GM12892 (cell line): ENCODE measurements around the gene DIP2B.
"Not testable (repeated sequence)": the region's sequence is repeated elsewhere in the genome, so short reads cannot be mapped to it uniquely, and the experiment has no call there.

Experiments used
- DNase-seq: peaks from one replicate; pipeline ENCODE4 v3.0.0; 2011; ENCODE audit not compliant: insufficient read length
- FAIRE-seq: peaks from 2 replicates; lab custom pipeline; 2011; peaks lifted over from hg19 to GRCh38; lab: Jason Lieb, UNC
- POLR2A ChIP-seq: IDR thresholded peaks from 2 replicates; pipeline ENCODE4 v1.6.1; 2011; ENCODE audit warnings: low read depth, low read length, control low read depth
- POLR2AphosphoS5 ChIP-seq: IDR thresholded peaks from 2 replicates; pipeline ENCODE4 v1.6.1; 2011; ENCODE audit warnings: low read depth, low read length, control low read depth
- TAF1 ChIP-seq: IDR thresholded peaks from 2 replicates; pipeline ENCODE4 v1.6.1; 2011; ENCODE audit warnings: low read depth, mild to moderate bottlenecking, control low read depth, low read length, borderline replicate concordance

Gene DIP2B

GRCh38 chr12:50659690-50660424 is 155.1 kb downstream of the DIP2B start:
- FAIRE-seq = no peak
- no peak for TF ChIP-seq TAF1
- TF ChIP-seq POLR2A = no peak
- no peak for TF ChIP-seq POLR2AphosphoS5
- DNase-seq = no peak

GRCh38 chr12:50660425-50660822 is 155.6 kb downstream of the DIP2B start:
- TF ChIP-seq POLR2A (no peak), POLR2AphosphoS5 (no peak), TAF1 (no peak)
- DNase-seq = no peak
- FAIRE-seq = no peak

GRCh38 chr12:50661300-50662115 is 156.7 kb downstream of the DIP2B start:
- TF ChIP-seq POLR2A (no peak), TAF1 (peak; percentile 21; the same call in 1 of the 2 replicates), POLR2AphosphoS5 (no peak)
- peak; percentile 89 for FAIRE-seq
- DNase-seq = peak; percentile 8

GRCh38 chr12:50662116-50662510 is 157.3 kb downstream of the DIP2B start:
- FAIRE-seq = peak; percentile 67

GRCh38 chr12:50665170-50665569 is 160.4 kb downstream of the DIP2B start:
- FAIRE-seq = no peak
- DNase-seq = no peak
- TF ChIP-seq POLR2AphosphoS5 (no peak), TAF1 (no peak), POLR2A (no peak)

More at GRCh38 chr12:50662116-50662510, 157.3 kb downstream of the DIP2B start:
- no peak for DNase-seq
- TF ChIP-seq TAF1 (no peak), POLR2A (no peak), POLR2AphosphoS5 (no peak)

- TF ChIP-seq POLR2A (no peak), TAF1 (no peak), POLR2AphosphoS5 (no peak)
- DNase-seq (no peak), FAIRE-seq (no peak)
Measured at GRCh38 chr12:50665609-50666008, 160.8 kb downstream of the DIP2B start.

- no peak for TF ChIP-seq TAF1
- TF ChIP-seq POLR2AphosphoS5 = no peak
- TF ChIP-seq POLR2A = no peak
- DNase-seq (no peak), FAIRE-seq (no peak)
Measured at GRCh38 chr12:50666023-50666422, 161.2 kb downstream of the DIP2B start.

- FAIRE-seq = no peak
- DNase-seq = no peak
- TF ChIP-seq TAF1 = no peak
- TF ChIP-seq POLR2A = no peak
- no peak for TF ChIP-seq POLR2AphosphoS5
Measured at GRCh38 chr12:50672158-50672557, 167.4 kb downstream of the DIP2B start.

GRCh38 chr12:50676756-50677155 is 172.0 kb downstream of the DIP2B start:
- TF ChIP-seq POLR2A (no peak), TAF1 (no peak), POLR2AphosphoS5 (no peak)
- FAIRE-seq = no peak

GRCh38 chr12:50677858-50678257 is 173.1 kb downstream of the DIP2B start:
- no peak for DNase-seq
- no peak for TF ChIP-seq POLR2AphosphoS5
- TF ChIP-seq POLR2A = no peak
- TF ChIP-seq TAF1 = no peak
- no peak for FAIRE-seq

More at GRCh38 chr12:50676756-50677155, 172.0 kb downstream of the DIP2B start:
- DNase-seq = no peak

GRCh38 chr12:50678650-50679365 is 174.0 kb downstream of the DIP2B start:
- TF ChIP-seq TAF1 (no peak), POLR2AphosphoS5 (no peak), POLR2A (no peak)
- no peak for FAIRE-seq
- DNase-seq = no peak

GRCh38 chr12:50679612-50680011 is 174.8 kb downstream of the DIP2B start:
- TF ChIP-seq POLR2AphosphoS5 (no peak), POLR2A (no peak), TAF1 (no peak)
- no peak for DNase-seq

GRCh38 chr12:50681064-50681463 is 176.3 kb downstream of the DIP2B start:
- not testable (repeated sequence) for FAIRE-seq

More at GRCh38 chr12:50679612-50680011, 174.8 kb downstream of the DIP2B start:
- FAIRE-seq = no peak

More at GRCh38 chr12:50681064-50681463, 176.3 kb downstream of the DIP2B start:
- not testable (repeated sequence) for DNase-seq
